ENCODE measurements around the gene MLLT3. TPM values are rescaled to one million over a fixed set of nuclear protein-coding genes. Genes with fewer than 3 reads are reported as not detected.

Gene MLLT3
- total RNA-seq, 1 experiment from 2014 or later, result 24.2 TPM

GRCh38 chr9:20409321-20410092 lies 212.8 kb downstream of the MLLT3 start:
- no peaks in the 10 kb centered on the region for H3K27me3 ChIP-seq (replicated peaks; ENCODE audit: insufficient read depth, low read depth, low read length, poor library complexity)
- H3K27ac ChIP-seq (ENCODE audit: low read depth, low read length, poor library complexity, severe bottlenecking), result no peak overlapping the region
- BruUV-seq (replicated peaks), result no TSS peak
- H3K4me3 ChIP-seq (ENCODE audit: low read depth, low read length, poor library complexity, severe bottlenecking), result no peak overlapping the region
- no peak for TF ChIP-seq CTCF (conservative IDR thresholded peaks at IDR 0.05; ENCODE audit: low read depth, low read length)
- H3K9me3 ChIP-seq (ENCODE audit: low read depth, low read length, poor library complexity, severe bottlenecking), result no peaks in the 10 kb centered on the region
- CTCF ChIA-PET, result no interaction called here
- intact Hi-C loops (cut with micrococcal nuclease; ENCODE audit: unreplicated experiment), result no loop called here
- DNase-seq (ENCODE audit: low spot score), result no peak
- no peaks in the 10 kb centered on the region for H3K4me1 ChIP-seq (ENCODE audit: insufficient read depth, low read length, poor library complexity, severe bottlenecking)
- no peaks in the 10 kb centered on the region for H3K36me3 ChIP-seq (ENCODE audit: insufficient read depth, low read length, poor library complexity, severe bottlenecking)
- POLR2A ChIA-PET (ENCODE audit: low non-redundant PET), result no interaction called here

GRCh38 chr9:20408513-20408912 lies 213.8 kb downstream of the MLLT3 start:
- H3K27ac ChIP-seq (ENCODE audit: low read depth, low read length, poor library complexity, severe bottlenecking), result no peak overlapping the region
- POLR2A ChIA-PET (ENCODE audit: low non-redundant PET), result interaction anchor here (0.6 kb wide), 1 partner anchor 60 kb away, joined by 3 read pairs; no protein-coding TSS in a partner anchor
- intact Hi-C loops (cut with micrococcal nuclease; ENCODE audit: unreplicated experiment), result no loop called here

GRCh38 chr9:20407013-20407412 lies 215.3 kb downstream of the MLLT3 start:
- POLR2A ChIA-PET (ENCODE audit: low non-redundant PET), result no interaction called here
- Histone ChIP-seq H3K9me3 (ENCODE audit: low read depth, low read length, poor library complexity, severe bottlenecking) (no peaks in the 10 kb centered on the region), H3K36me3 (ENCODE audit: insufficient read depth, low read length, poor library complexity, severe bottlenecking) (no peaks in the 10 kb centered on the region), H3K27ac (ENCODE audit: low read depth, low read length, poor library complexity, severe bottlenecking) (no peak overlapping the region), H3K27me3 (replicated peaks; ENCODE audit: insufficient read depth, low read depth, low read length, poor library complexity) (no peaks in the 10 kb centered on the region), H3K4me1 (ENCODE audit: insufficient read depth, low read length, poor library complexity, severe bottlenecking) (no peaks in the 10 kb centered on the region), H3K4me3 (ENCODE audit: low read depth, low read length, poor library complexity, severe bottlenecking) (no peak overlapping the region)
- no TSS peak for BruUV-seq (replicated peaks)
- CTCF ChIA-PET, result no interaction called here
- no peak for DNase-seq (ENCODE audit: low spot score)
- no peak for TF ChIP-seq EZH2 (IDR thresholded peaks at IDR 0.05; ENCODE audit: borderline replicate concordance, low read depth, low read length, poor library complexity, severe bottlenecking)
- intact Hi-C loops (cut with micrococcal nuclease; ENCODE audit: unreplicated experiment), result no loop called here

More at GRCh38 chr9:20408513-20408912, 213.8 kb downstream of the MLLT3 start:
- TF ChIP-seq CTCF (conservative IDR thresholded peaks at IDR 0.05; ENCODE audit: low read depth, low read length), result no peak
- no peak for TF ChIP-seq EZH2 (IDR thresholded peaks at IDR 0.05; ENCODE audit: borderline replicate concordance, low read depth, low read length, poor library complexity, severe bottlenecking)
- no peaks in the 10 kb centered on the region for H3K27me3 ChIP-seq (replicated peaks; ENCODE audit: insufficient read depth, low read depth, low read length, poor library complexity)
- no TSS peak for BruUV-seq (replicated peaks)
- H3K4me3 ChIP-seq (ENCODE audit: low read depth, low read length, poor library complexity, severe bottlenecking), result no peak overlapping the region
- no peak for DNase-seq (ENCODE audit: low spot score)
- CTCF ChIA-PET, result no interaction called here
- no peaks in the 10 kb centered on the region for H3K9me3 ChIP-seq (ENCODE audit: low read depth, low read length, poor library complexity, severe bottlenecking)
- H3K36me3 ChIP-seq (ENCODE audit: insufficient read depth, low read length, poor library complexity, severe bottlenecking), result no peaks in the 10 kb centered on the region
- no peaks in the 10 kb centered on the region for H3K4me1 ChIP-seq (ENCODE audit: insufficient read depth, low read length, poor library complexity, severe bottlenecking)

GRCh38 chr9:20406344-20406743 lies 216.0 kb downstream of the MLLT3 start:
- no peak overlapping the region for H3K4me3 ChIP-seq (ENCODE audit: low read depth, low read length, poor library complexity, severe bottlenecking)
- H3K36me3 ChIP-seq (ENCODE audit: insufficient read depth, low read length, poor library complexity, severe bottlenecking), result no peaks in the 10 kb centered on the region
- DNase-seq (ENCODE audit: low spot score), result no peak
- CTCF ChIA-PET, result no interaction called here
- TF ChIP-seq CTCF (conservative IDR thresholded peaks at IDR 0.05; ENCODE audit: low read depth, low read length) (no peak), EZH2 (IDR thresholded peaks at IDR 0.05; ENCODE audit: borderline replicate concordance, low read depth, low read length, poor library complexity, severe bottlenecking) (no peak)
- POLR2A ChIA-PET (ENCODE audit: low non-redundant PET), result no interaction called here
- intact Hi-C loops (cut with micrococcal nuclease; ENCODE audit: unreplicated experiment), result no loop called here
- no peaks in the 10 kb centered on the region for H3K4me1 ChIP-seq (ENCODE audit: insufficient read depth, low read length, poor library complexity, severe bottlenecking)
- H3K27ac ChIP-seq (ENCODE audit: low read depth, low read length, poor library complexity, severe bottlenecking), result no peak overlapping the region
- no TSS peak for BruUV-seq (replicated peaks)
- H3K9me3 ChIP-seq (ENCODE audit: low read depth, low read length, poor library complexity, severe bottlenecking), result no peaks in the 10 kb centered on the region
- H3K27me3 ChIP-seq (replicated peaks; ENCODE audit: insufficient read depth, low read depth, low read length, poor library complexity), result no peaks in the 10 kb centered on the region
